ENCODE data around the gene HOXD11. TPM values are rescaled to one million over a fixed set of nuclear protein-coding genes. Genes with fewer than 3 reads are reported as not detected.

The HOXD11 gene
- total and polyA plus RNA-seq, 9 of the 15 experiments (the other 6 are each of a cell fraction or from before 2014, with no cell fraction given), result not detected

DNA sequence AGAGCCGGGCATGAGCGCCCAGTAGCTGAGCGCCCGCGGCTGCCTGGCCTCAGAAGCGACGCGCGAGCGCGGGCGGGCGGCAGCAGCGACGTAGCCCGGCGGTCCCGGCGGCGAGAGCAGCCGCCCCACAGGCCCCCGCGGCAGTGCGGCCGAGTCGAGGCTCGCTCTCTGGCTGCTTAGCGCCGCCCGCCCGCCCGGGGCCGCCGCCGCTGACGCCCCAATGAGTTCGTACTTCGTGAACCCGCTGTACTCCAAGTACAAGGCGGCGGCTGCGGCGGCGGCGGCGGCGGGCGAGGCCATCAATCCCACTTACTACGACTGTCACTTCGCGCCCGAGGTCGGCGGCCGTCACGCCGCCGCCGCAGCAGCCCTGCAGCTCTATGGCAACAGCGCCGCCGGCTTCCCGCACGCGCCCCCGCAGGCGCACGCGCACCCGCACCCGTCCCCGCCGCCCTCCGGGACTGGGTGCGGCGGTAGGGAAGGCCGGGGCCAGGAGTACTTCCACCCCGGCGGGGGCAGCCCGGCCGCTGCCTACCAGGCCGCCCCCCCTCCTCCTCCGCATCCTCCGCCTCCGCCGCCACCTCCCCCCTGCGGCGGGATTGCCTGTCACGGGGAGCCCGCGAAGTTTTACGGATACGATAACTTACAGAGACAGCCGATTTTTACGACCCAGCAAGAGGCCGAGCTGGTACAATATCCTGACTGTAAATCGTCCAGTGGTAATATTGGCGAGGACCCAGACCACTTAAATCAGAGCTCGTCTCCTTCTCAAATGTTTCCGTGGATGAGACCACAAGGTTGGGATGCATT lies 23.3 kb downstream of the HOXD11 start (continued):
- TF ChIP-seq NONO (IDR thresholded peaks at IDR 0.05; ENCODE audit: low read depth in 2 of 2, low read length in 1 of 2), result no peak
- no peak for TF ChIP-seq CREB5 (CRISPR knock-in tag; IDR thresholded peaks at IDR 0.05)
- peak; percentile 97 for TF ChIP-seq HNRNPLL (IDR thresholded peaks at IDR 0.05; ENCODE audit: low read depth, low read length, poor library complexity, severe bottlenecking)
- no peak for TF ChIP-seq JUND (IDR thresholded peaks at IDR 0.05; ENCODE audit: borderline replicate concordance, low read depth, low read length)
- TF ChIP-seq JUND (tag; IDR thresholded peaks at IDR 0.05; ENCODE audit: borderline replicate concordance, low read depth, low read length), result no peak
- no peak for TF ChIP-seq BCLAF1 (IDR thresholded peaks at IDR 0.05; ENCODE audit: borderline replicate concordance in 1 of 2, control insufficient read depth in 1 of 2, low read depth in 2 of 2, low read length in 1 of 2)
- TF ChIP-seq PHF20 (IDR thresholded peaks at IDR 0.05; ENCODE audit: partially characterized antibody), result no peak
- TF ChIP-seq RB1 (IDR thresholded peaks at IDR 0.05; ENCODE audit: low read depth), result 0 out of 2 replicates have a peak, but pooled peaks have one; percentile 23
- peak; percentile 60 for TF ChIP-seq MEIS2 (IDR thresholded peaks at IDR 0.05; ENCODE audit: partially characterized antibody)
- no peak for TF ChIP-seq ARHGAP35 (IDR thresholded peaks at IDR 0.05; ENCODE audit: partially characterized antibody)
- TF ChIP-seq RFX1 (IDR thresholded peaks at IDR 0.05), result 0 out of 2 replicates have a peak, but pooled peaks have one; percentile 9
- no peak for TF ChIP-seq RBM34 (IDR thresholded peaks at IDR 0.05; ENCODE audit: borderline replicate concordance, insufficient read depth, low read length)

All from K562 (cell line).